GM19452 (cell line): ENCODE data around the gene UNC119.
A peak's percentile ranks its signal among the peaks of the same experiment; 100 is the strongest.
"Not testable (repeated sequence)": the region's sequence is repeated elsewhere in the genome, so short reads cannot be mapped to it uniquely, and the experiment has no call there.

ENCODE experiments used
- ATAC-seq: cut with Tn5 transposase; IDR thresholded peaks from one replicate; pipeline ENCODE4 v1.9.1; 2021; ENCODE audit not compliant: unreplicated experiment

Gene UNC119

GRCh38 chr17:28552176-28552999 lies at the start of gene UNC119:
Gene UNC119, minus strand, starts transcription at chr17:28552624. Its CDS starts 67 bp downstream, at chr17:28552557.
- peak; percentile 53 for ATAC-seq

GRCh38 chr17:28599311-28600184 lies 47.1 kb upstream of the UNC119 start:
- peak; percentile 56 for ATAC-seq

GRCh38 chr17:28598799-28599310 lies 46.4 kb upstream of the UNC119 start, which contains the start of gene SPAG5:
Gene SPAG5, minus strand, starts transcription at chr17:28599025. Its CDS starts 79 bp downstream, at chr17:28598946.
- peak; percentile 75 for ATAC-seq

- ATAC-seq: no peak
Measured at GRCh38 chr17:28598389-28598788, 46.0 kb upstream of the UNC119 start.

- no peak for ATAC-seq
Measured at GRCh38 chr17:28597606-28598383, 45.4 kb upstream of the UNC119 start.

GRCh38 chr17:28592260-28592659 lies 39.8 kb upstream of the UNC119 start:
- ATAC-seq: no peak

GRCh38 chr17:28585851-28586250 lies 33.4 kb upstream of the UNC119 start:
- no peak for ATAC-seq

- ATAC-seq: no peak
Measured at GRCh38 chr17:28584434-28584833, 32.0 kb upstream of the UNC119 start.

GRCh38 chr17:28582513-28582912 lies 30.1 kb upstream of the UNC119 start:
- no peak for ATAC-seq

- no peak for ATAC-seq
Measured at GRCh38 chr17:28580959-28581358, 28.5 kb upstream of the UNC119 start.

- no peak for ATAC-seq
Measured at GRCh38 chr17:28579526-28579925, 27.1 kb upstream of the UNC119 start.

- no peak for ATAC-seq
Measured at GRCh38 chr17:28578246-28579195, 26.1 kb upstream of the UNC119 start.

GRCh38 chr17:28577466-28577824 lies 25.0 kb upstream of the UNC119 start:
- no peak for ATAC-seq

- peak; percentile 88 for ATAC-seq
Measured at GRCh38 chr17:28576758-28577465, 24.5 kb upstream of the UNC119 start, which contains the start of gene ALDOC. Gene ALDOC, minus strand, starts transcription at chr17:28576895. Its CDS starts 1,363 bp downstream, at chr17:28575532.

GRCh38 chr17:28576016-28576415 lies 23.6 kb upstream of the UNC119 start:
- not testable (repeated sequence) for ATAC-seq

- no peak for ATAC-seq
Measured at GRCh38 chr17:28575126-28575795, 22.8 kb upstream of the UNC119 start.

GRCh38 chr17:28574526-28574925 lies 22.1 kb upstream of the UNC119 start:
- no peak for ATAC-seq

- ATAC-seq: no peak
Measured at GRCh38 chr17:28573966-28574480, 21.6 kb upstream of the UNC119 start.
